Endothelial cell of umbilical vein (primary cell): ENCODE measurements around the gene SNAP25.

Experiments used
- EZH2 ChIP-seq: IDR thresholded peaks from 2 replicates; pipeline ENCODE4 v1.6.1; 2012; ENCODE audit warnings: borderline replicate concordance, low read depth, mild to moderate bottlenecking, moderate library complexity, low read length, inconsistent platforms; ENCODE audit not compliant: severe bottlenecking
- FOS ChIP-seq: IDR thresholded peaks from 2 replicates; pipeline ENCODE4 v1.6.1; 2011; ENCODE audit warnings: mild to moderate bottlenecking, low read length, moderate library complexity, borderline replicate concordance; ENCODE audit not compliant: insufficient read depth
- JUN ChIP-seq: IDR thresholded peaks from 2 replicates; pipeline ENCODE4 v1.6.1; 2011; ENCODE audit warnings: borderline replicate concordance, low read depth; ENCODE audit not compliant: insufficient read length, insufficient read depth
- MYC ChIP-seq: IDR thresholded peaks from one replicate; pipeline ENCODE4 v1.6.1; 2011; ENCODE audit warnings: mild to moderate bottlenecking, low read depth, low read length
- POLR2A ChIP-seq: IDR thresholded peaks from 2 replicates; pipeline ENCODE4 v1.6.1; 2012; ENCODE audit warnings: low read depth, mild to moderate bottlenecking, control low read depth, low read length
- POLR2AphosphoS5 ChIP-seq: IDR thresholded peaks from 2 replicates; pipeline ENCODE4 v1.6.1; 2012; ENCODE audit warnings: low read depth, mild to moderate bottlenecking, control low read depth, low read length, moderate library complexity; ENCODE audit not compliant: insufficient read depth
- TF ChIP-seq, protein P1 (sequence below), 2 donors: IDR thresholded peaks; 1 replicate in 1 of 2; 2 replicates in 1 of 2; pipeline ENCODE4 v1.5.1; 2011; ENCODE audit warnings: low read length in 2 of 2, mild to moderate bottlenecking in 2 of 2, moderate library complexity in 2 of 2, control low read depth in 1 of 2, inconsistent platforms in 1 of 2, low read depth in 1 of 2; ENCODE audit not compliant: insufficient read depth in 1 of 2; ENCODE audit errors: extremely low read depth in 1 of 2

- TF ChIP-seq, protein P1, sequence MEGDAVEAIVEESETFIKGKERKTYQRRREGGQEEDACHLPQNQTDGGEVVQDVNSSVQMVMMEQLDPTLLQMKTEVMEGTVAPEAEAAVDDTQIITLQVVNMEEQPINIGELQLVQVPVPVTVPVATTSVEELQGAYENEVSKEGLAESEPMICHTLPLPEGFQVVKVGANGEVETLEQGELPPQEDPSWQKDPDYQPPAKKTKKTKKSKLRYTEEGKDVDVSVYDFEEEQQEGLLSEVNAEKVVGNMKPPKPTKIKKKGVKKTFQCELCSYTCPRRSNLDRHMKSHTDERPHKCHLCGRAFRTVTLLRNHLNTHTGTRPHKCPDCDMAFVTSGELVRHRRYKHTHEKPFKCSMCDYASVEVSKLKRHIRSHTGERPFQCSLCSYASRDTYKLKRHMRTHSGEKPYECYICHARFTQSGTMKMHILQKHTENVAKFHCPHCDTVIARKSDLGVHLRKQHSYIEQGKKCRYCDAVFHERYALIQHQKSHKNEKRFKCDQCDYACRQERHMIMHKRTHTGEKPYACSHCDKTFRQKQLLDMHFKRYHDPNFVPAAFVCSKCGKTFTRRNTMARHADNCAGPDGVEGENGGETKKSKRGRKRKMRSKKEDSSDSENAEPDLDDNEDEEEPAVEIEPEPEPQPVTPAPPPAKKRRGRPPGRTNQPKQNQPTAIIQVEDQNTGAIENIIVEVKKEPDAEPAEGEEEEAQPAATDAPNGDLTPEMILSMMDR (IDR thresholded peaks at IDR 0.05; ENCODE audit: extremely low read depth in 1 of 2, insufficient read depth in 1 of 2, low read depth in 1 of 2, low read length in 2 of 2), result no peak
- TF ChIP-seq MYC, result no peak
- no peak for TF ChIP-seq EZH2
- TF ChIP-seq POLR2AphosphoS5, result no peak
- no peak for TF ChIP-seq FOS
- no peak for TF ChIP-seq POLR2A
- TF ChIP-seq JUN, result no peak
These were observed 9.7 kb downstream of the SNAP25 start for GRCh38 chr20:10228330-10228729.
